ENCODE results near the gene ASPG.

Gene ASPG

GRCh38 chr14:104108570-104109541 lies 23.4 kb downstream of the ASPG start:
- Histone ChIP-seq H3K79me2 (ENCODE audit: low read length) (no peaks in the 10 kb centered on the region), H3K9me3 (replicated peaks; ENCODE audit: insufficient read depth, low read length) (no peaks in the 10 kb centered on the region), H3K4me3 (ENCODE audit: low read length) (no peak overlapping the region), H3F3A (ENCODE audit: insufficient read depth, low read length) (no peaks in the 10 kb centered on the region), H3K36me3 (replicated peaks; ENCODE audit: insufficient read depth, low read length) (no peaks in the 10 kb centered on the region), H3K27ac (ENCODE audit: low read length) (no peak overlapping the region), H3K9ac (ENCODE audit: low read length) (no peak overlapping the region), H3K9me2 (replicated peaks; ENCODE audit: insufficient read depth, low read length) (no peaks in the 10 kb centered on the region), H3K4me1 (ENCODE audit: low read length) (no peaks in the 10 kb centered on the region), H2AFZ (ENCODE audit: low read length) (no peak overlapping the region), H4K20me1 (ENCODE audit: insufficient read depth, low read length) (no peaks in the 10 kb centered on the region), H3K4me2 (ENCODE audit: low read depth, low read length) (no peak overlapping the region), H3K27me3 (replicated peaks; ENCODE audit: insufficient read depth, low read length) (peaks cover 6% of the 10 kb centered on the region; the same call in 1 of the 2 replicates)
- DNase-seq: no peak
- no peak for TF ChIP-seq EZH2 (optimal IDR thresholded peaks at IDR 0.05; ENCODE audit: low read depth, low read length)
- TF ChIP-seq EZH2phosphoT487 (IDR thresholded peaks at IDR 0.05; ENCODE audit: low read length): no peak
- TF ChIP-seq CTCF (IDR thresholded peaks at IDR 0.05; ENCODE audit: low read length): no peak

DNA sequence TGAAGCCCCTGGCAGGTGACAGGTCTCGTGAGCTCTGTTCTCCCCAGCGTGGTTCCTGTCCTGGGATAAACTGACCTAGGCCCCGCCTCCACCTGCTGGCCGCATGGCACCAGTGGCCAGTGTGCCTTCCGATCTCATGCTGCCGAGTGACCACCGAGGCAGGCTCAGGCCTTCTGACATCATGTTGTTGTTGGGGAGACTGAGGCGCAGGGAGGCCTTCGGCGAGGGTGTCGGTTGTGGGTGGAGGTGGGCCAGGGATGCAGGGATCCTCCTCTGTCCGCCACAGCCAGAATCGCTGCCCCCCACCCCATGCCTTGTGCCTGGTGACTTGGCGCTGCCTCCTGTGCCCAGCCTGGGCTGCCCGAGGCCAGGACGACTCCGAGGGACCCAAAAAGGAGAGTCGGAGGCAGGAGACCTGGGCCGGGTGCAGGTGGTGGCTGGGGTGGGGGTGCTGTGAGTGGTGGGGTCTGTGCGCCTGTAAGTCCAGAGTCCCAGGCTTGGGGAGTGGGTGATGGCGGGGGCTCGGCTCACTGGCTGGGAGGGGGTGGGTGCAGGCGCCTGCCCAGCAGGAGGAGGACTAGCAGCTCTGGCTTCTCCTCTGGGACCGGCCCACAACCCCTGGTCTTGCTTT lies 24.3 kb downstream of the ASPG start:
- no peak overlapping the region for H3K9ac ChIP-seq (ENCODE audit: low read length)
- no peak for TF ChIP-seq CTCF (IDR thresholded peaks at IDR 0.05; ENCODE audit: low read length)
- TF ChIP-seq EZH2 (optimal IDR thresholded peaks at IDR 0.05; ENCODE audit: low read depth, low read length): no peak
- TF ChIP-seq EZH2phosphoT487 (IDR thresholded peaks at IDR 0.05; ENCODE audit: low read length): no peak
- H3K4me3 ChIP-seq (ENCODE audit: low read length): no peak overlapping the region
- H3K9me2 ChIP-seq (replicated peaks; ENCODE audit: insufficient read depth, low read length): no peaks in the 10 kb centered on the region
- no peaks in the 10 kb centered on the region for H3K79me2 ChIP-seq (ENCODE audit: low read length)
- no peaks in the 10 kb centered on the region for H3K4me1 ChIP-seq (ENCODE audit: low read length)
- H3K27ac ChIP-seq (ENCODE audit: low read length): no peak overlapping the region
- no peaks in the 10 kb centered on the region for H3F3A ChIP-seq (ENCODE audit: insufficient read depth, low read length)
- no peaks in the 10 kb centered on the region for H3K9me3 ChIP-seq (replicated peaks; ENCODE audit: insufficient read depth, low read length)
- H3K4me2 ChIP-seq (ENCODE audit: low read depth, low read length): no peak overlapping the region
- no peaks in the 10 kb centered on the region for H4K20me1 ChIP-seq (ENCODE audit: insufficient read depth, low read length)
- no peak overlapping the region for H2AFZ ChIP-seq (ENCODE audit: low read length)
- no peaks in the 10 kb centered on the region; the same call in 1 of the 2 replicates for H3K27me3 ChIP-seq (replicated peaks; ENCODE audit: insufficient read depth, low read length)
- H3K36me3 ChIP-seq (replicated peaks; ENCODE audit: insufficient read depth, low read length): no peaks in the 10 kb centered on the region
- DNase-seq: no peak

DNA sequence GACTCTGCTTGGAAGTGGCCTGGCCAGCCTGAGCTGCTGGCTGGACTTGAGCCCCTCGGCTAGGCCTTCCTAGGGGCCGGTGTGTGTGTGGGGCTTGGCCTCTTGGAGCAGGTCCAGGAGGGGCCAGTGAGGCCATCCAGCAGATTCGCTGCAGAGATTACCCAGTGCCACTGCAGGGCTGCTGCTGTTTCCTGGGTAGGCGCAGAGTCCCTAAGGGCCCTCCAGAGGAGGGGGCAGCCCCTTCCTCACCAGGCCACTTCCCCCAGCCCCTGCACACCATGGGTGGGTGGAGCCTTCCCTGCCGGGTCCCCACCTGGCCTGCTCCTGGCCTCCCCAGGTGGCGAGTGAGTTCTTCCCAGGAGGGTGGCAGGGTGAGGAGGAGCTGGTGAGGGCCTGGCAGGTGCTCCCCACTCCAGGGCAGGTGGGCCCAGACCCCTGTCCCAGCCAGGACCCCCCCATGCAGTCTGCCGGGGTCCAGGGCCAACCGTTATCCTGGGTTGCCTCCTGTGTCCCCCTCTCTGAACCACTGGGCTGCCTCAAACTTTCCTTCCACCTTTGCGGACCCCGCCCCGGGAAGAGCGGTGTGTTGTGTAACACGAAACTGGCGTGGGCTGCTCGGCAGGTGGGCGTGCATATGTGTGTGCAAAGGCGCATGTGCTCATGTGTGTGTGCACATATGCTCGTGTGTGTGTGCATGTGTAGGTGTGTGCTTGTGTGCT lies 25.1 kb downstream of the ASPG start:
- Histone ChIP-seq H3K4me2 (ENCODE audit: low read depth, low read length) (no peak overlapping the region), H3K4me1 (ENCODE audit: low read length) (no peaks in the 10 kb centered on the region), H4K20me1 (ENCODE audit: insufficient read depth, low read length) (no peaks in the 10 kb centered on the region), H3K27ac (ENCODE audit: low read length) (no peak overlapping the region), H3K9ac (ENCODE audit: low read length) (no peak overlapping the region), H2AFZ (ENCODE audit: low read length) (no peak overlapping the region), H3F3A (ENCODE audit: insufficient read depth, low read length) (no peaks in the 10 kb centered on the region), H3K27me3 (replicated peaks; ENCODE audit: insufficient read depth, low read length) (0 out of 2 replicates have a peak, but pooled peaks cover under 1% of the 10 kb centered on the region), H3K4me3 (ENCODE audit: low read length) (no peak overlapping the region), H3K9me2 (replicated peaks; ENCODE audit: insufficient read depth, low read length) (no peaks in the 10 kb centered on the region), H3K9me3 (replicated peaks; ENCODE audit: insufficient read depth, low read length) (no peaks in the 10 kb centered on the region), H3K79me2 (ENCODE audit: low read length) (no peaks in the 10 kb centered on the region), H3K36me3 (replicated peaks; ENCODE audit: insufficient read depth, low read length) (no peaks in the 10 kb centered on the region)
- no peak for TF ChIP-seq EZH2 (optimal IDR thresholded peaks at IDR 0.05; ENCODE audit: low read depth, low read length)
- no peak for TF ChIP-seq CTCF (IDR thresholded peaks at IDR 0.05; ENCODE audit: low read length)
- no peak for TF ChIP-seq EZH2phosphoT487 (IDR thresholded peaks at IDR 0.05; ENCODE audit: low read length)
- DNase-seq: no peak
